H1 (cell line): ENCODE data around the gene MRPS9.

ENCODE experiments used
- BACH1 ChIP-seq: IDR thresholded peaks from 2 replicates; pipeline ENCODE4 v1.6.1; 2012; ENCODE audit warnings: low read length, improper control_type of control experiment
- CREB1 ChIP-seq: IDR thresholded peaks from 2 replicates; pipeline ENCODE4 v1.6.1; 2012; ENCODE audit warnings: inconsistent platforms
- CTCF ChIP-seq, 3 experiments: IDR thresholded peaks; 1 replicate in 2 of 3; 2 replicates in 1 of 3; pipeline versions ENCODE4 v1.5.1 to v1.6.1; 2011; ENCODE audit warnings: low read length in 3 of 3, mild to moderate bottlenecking in 3 of 3, inconsistent platforms in 2 of 3, low read depth in 1 of 3, moderate library complexity in 1 of 3; ENCODE audit not compliant: insufficient read depth in 1 of 3; ENCODE audit errors: control extremely low read depth in 1 of 3
- FOSL1 ChIP-seq: IDR thresholded peaks from 2 replicates; pipeline ENCODE4 v1.6.1; 2011; ENCODE audit warnings: mild to moderate bottlenecking, low read depth, low read length, moderate library complexity; ENCODE audit not compliant: insufficient read depth
- POLR2A ChIP-seq, 2 experiments: IDR thresholded peaks; 1 replicate in 1 of 2; 2 replicates in 1 of 2; pipeline ENCODE4 v1.6.1; 2011; ENCODE audit warnings: low read depth in 2 of 2, low read length in 2 of 2, mild to moderate bottlenecking in 2 of 2; ENCODE audit errors: control extremely low read depth in 1 of 2
- TBP ChIP-seq: IDR thresholded peaks from 2 replicates; pipeline ENCODE4 v1.6.1; 2011; ENCODE audit warnings: low read depth, low read length, improper control_type of control experiment
- USF2 ChIP-seq: IDR thresholded peaks from 2 replicates; pipeline ENCODE4 v1.6.1; 2011; ENCODE audit warnings: low read length, improper control_type of control experiment

- TF ChIP-seq USF2 (no peak), CTCF (IDR thresholded peaks at IDR 0.05; ENCODE audit: control extremely low read depth in 1 of 3, insufficient read depth in 1 of 3, low read depth in 1 of 3, low read length in 3 of 3) (no peak), TBP (no peak), POLR2A (IDR thresholded peaks at IDR 0.05; ENCODE audit: control extremely low read depth in 1 of 2, low read depth in 2 of 2, low read length in 2 of 2) (no peak), FOSL1 (no peak), CREB1 (no peak), BACH1 (no peak)
Observed at GRCh38 chr2:105062158-105062557, 24.3 kb downstream of the MRPS9 start.
